ENCODE data around the gene ZDHHC8.

DNA sequence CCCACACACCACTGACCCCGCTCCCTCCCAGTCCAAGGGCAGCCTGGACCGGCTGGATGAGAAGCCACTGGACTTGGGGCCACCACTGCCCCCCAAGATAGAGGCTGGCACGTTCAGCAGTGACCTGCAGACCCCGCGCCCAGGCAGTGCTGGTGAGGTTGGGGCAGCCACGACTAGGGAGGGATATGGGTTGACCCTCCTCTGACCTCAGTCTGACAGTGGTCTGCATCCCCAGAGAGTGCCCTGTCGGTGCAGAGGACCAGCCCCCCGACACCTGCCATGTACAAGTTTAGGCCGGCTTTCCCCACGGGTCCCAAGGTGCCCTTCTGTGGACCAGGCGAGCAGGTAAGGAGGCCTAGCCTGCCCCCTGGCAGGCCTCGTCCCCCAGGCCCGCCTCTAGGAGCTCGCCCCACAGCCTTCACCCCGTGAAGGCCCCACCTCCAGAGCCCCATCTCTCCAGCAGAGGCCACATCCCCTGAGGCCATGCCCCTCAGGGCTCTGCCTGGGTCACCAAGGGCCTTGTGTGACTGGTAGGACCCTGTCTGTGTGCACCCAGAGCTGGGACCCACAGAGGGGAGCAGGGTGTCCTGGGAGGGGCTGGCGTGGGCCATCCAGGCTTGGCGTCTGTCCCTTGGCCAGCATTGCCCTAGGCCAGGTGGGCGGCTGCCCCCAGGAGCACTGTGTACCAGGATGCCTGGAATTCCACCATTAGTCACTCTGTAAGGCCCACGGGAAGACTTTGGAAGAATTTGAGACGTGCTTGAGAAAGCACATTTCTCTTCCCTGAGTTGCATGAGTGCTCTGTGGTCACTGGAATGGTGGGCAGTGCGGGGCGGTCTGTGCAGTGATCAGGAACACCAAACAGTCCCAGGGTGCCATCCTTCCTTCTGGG is 9.8 kb downstream of the ZDHHC8 start:
- TF ChIP-seq, protein P1, sequence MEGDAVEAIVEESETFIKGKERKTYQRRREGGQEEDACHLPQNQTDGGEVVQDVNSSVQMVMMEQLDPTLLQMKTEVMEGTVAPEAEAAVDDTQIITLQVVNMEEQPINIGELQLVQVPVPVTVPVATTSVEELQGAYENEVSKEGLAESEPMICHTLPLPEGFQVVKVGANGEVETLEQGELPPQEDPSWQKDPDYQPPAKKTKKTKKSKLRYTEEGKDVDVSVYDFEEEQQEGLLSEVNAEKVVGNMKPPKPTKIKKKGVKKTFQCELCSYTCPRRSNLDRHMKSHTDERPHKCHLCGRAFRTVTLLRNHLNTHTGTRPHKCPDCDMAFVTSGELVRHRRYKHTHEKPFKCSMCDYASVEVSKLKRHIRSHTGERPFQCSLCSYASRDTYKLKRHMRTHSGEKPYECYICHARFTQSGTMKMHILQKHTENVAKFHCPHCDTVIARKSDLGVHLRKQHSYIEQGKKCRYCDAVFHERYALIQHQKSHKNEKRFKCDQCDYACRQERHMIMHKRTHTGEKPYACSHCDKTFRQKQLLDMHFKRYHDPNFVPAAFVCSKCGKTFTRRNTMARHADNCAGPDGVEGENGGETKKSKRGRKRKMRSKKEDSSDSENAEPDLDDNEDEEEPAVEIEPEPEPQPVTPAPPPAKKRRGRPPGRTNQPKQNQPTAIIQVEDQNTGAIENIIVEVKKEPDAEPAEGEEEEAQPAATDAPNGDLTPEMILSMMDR (IDR thresholded peaks at IDR 0.05) = no peak
- TF ChIP-seq EP300 (IDR thresholded peaks at IDR 0.05) = no peak
